Epithelial cell of esophagus (primary cell): Measurements from ENCODE around the gene RFX1.

Experiments used
- DNase-seq: peaks from one replicate; pipeline ENCODE4 v3.0.0; 2010; ENCODE audit warnings: low read depth
- H3K4me3 ChIP-seq: 2 replicates; pipeline ENCODE4 v1.5.1; 2011; ENCODE audit warnings: mild to moderate bottlenecking, low read length, control low read depth
- TF ChIP-seq, protein P1 (sequence below): IDR thresholded peaks from 2 replicates; pipeline ENCODE4 v1.5.1; 2011; ENCODE audit warnings: low read depth, mild to moderate bottlenecking, low read length, control low read depth, inconsistent platforms; ENCODE audit not compliant: insufficient read depth; ENCODE audit errors: missing control alignments

Gene RFX1

DNA sequence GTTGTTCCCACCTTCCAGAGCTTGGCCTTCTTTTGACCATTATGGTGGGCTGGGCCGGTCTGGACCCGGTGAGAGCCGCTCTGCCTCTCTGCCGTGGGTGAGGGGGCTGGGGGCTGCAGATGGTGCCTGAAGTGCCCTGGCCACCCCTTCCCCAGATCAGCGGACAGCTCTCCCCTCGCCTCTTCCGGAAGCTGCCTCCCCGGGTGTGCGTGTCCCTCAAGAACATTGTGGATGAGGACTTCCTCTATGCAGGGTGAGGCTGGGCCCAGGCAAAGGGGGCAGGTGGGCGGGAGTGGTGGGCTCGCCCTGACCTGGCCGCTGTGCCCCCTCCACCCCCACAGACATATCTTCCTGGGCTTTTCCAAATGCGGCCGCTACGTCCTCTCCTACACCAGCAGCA is 51.9 kb downstream of the RFX1 start:
- DNase-seq: no peak
- TF ChIP-seq, protein P1, sequence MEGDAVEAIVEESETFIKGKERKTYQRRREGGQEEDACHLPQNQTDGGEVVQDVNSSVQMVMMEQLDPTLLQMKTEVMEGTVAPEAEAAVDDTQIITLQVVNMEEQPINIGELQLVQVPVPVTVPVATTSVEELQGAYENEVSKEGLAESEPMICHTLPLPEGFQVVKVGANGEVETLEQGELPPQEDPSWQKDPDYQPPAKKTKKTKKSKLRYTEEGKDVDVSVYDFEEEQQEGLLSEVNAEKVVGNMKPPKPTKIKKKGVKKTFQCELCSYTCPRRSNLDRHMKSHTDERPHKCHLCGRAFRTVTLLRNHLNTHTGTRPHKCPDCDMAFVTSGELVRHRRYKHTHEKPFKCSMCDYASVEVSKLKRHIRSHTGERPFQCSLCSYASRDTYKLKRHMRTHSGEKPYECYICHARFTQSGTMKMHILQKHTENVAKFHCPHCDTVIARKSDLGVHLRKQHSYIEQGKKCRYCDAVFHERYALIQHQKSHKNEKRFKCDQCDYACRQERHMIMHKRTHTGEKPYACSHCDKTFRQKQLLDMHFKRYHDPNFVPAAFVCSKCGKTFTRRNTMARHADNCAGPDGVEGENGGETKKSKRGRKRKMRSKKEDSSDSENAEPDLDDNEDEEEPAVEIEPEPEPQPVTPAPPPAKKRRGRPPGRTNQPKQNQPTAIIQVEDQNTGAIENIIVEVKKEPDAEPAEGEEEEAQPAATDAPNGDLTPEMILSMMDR: no peak
- H3K4me3 ChIP-seq: no peak overlapping the region

DNA sequence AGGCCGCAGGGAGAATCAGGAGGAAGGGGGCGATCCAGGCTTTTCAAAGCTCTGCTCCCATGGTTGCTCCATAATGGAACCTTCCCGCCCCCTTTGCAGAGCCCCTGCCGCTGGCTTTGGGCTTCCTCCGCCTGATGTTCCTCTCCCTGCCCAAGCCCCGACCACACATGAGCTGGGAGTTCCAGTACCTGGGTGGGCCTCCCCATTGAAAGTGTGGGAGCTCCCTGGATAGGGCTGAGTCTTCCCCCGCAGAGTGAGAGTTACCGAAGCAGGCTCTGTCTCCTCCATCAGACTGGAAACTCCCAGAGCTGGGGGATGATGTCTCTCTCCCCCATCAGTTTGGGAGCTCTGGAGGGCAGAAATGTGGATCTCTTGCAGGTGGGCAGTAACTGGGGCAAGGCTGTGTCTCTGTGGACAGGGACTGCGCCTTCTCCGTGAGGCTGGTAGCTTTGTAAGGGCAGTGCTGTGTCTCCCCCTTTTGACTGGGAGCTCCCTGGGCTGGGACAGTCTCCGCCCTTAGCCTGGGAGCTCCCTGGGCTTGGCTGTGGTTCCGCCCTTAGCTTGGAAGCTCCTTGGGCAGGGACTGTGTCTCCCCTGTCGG is 53.1 kb downstream of the RFX1 start:
- H3K4me3 ChIP-seq: peak overlapping the region; percentile 64
- peak; percentile 79 for DNase-seq
- TF ChIP-seq, protein P1: peak; percentile 35

DNA sequence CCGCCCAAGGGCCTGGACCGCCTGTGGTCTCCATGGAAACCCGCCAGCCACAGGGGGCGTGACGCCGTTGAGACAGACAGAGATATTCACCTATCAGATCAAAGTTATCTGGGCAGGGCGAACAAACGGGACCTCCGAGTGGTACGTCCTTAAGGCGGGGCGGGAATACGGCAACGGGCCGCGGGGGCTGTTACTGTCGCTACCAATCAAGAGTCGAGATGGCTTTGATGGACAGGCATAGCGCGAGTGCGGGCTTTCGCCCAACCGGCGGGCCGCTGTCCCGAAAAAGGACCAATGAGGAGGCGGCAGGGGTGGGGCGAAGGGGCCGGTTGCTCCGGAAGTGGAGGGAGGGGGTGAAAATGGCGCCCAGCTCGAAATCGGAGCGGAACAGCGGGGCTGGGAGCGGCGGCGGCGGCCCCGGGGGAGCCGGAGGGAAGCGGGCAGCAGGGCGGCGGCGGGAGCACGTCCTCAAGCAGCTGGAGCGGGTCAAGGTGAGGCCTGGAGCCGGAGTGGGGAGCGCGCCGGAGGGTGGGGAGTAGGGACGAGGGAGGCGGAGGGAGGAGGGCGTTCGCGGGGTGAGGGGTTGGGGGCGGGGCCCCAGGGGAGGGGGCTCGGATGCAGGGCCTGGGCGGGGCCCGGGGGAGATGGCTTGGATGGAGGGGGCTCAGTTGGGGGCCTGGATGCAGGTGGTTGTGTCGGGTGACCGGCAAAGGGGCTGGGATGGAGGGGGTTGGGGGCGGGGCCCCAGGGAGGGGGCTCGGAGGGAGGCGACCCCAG is 53.8 kb downstream of the RFX1 start, which contains the start of gene DCAF15:
Gene DCAF15 (plus strand): TSS at position 356 of the 777 bp plus-strand sequence. CDS start 4 bp downstream, at position 360.
- peak within 1 kb of the TSS; percentile 64 for H3K4me3 ChIP-seq
- TF ChIP-seq, protein P1: no peak
- DNase-seq: peak; percentile 100

DNA sequence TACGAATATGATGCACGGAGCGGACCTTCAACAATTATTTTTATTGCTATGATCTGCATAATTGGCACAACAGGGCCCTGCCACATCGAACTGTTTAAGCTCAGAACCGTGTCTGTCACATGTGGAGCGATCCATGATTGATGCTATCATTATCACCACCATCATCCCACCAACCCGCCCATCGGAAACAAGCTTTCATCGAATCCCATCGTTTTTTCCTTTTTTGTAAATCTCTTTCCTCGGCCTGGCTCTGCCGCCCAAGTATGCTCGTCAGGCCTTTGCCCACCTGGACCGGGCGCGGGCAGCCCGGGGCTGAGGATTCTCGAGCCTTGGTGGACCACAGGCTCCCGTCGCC is 54.3 kb downstream of the RFX1 start:
- DNase-seq: no peak
- peak overlapping the region; percentile 48 for H3K4me3 ChIP-seq
- TF ChIP-seq, protein P1: no peak

DNA sequence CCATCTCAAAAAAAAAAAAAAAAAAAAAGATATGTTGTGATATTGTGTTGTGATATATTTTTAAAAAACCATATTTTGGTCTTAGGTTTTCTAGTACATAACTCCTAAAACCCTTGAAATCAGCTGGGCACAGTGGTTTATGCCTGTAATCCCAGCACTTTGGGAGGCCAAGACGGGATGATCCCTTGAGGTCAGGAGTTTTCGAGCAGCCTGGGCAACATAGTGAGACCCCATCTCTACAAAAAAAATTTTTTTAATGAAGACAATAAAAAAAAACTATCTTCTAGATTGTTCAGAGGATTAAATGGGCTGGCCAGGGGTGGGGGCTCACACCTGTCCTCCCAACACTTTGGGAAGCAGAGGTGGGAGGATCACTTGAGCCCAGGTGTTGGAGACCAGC is 55.1 kb downstream of the RFX1 start:
- no peak overlapping the region for H3K4me3 ChIP-seq
- TF ChIP-seq, protein P1: no peak
- DNase-seq: no peak

DNA sequence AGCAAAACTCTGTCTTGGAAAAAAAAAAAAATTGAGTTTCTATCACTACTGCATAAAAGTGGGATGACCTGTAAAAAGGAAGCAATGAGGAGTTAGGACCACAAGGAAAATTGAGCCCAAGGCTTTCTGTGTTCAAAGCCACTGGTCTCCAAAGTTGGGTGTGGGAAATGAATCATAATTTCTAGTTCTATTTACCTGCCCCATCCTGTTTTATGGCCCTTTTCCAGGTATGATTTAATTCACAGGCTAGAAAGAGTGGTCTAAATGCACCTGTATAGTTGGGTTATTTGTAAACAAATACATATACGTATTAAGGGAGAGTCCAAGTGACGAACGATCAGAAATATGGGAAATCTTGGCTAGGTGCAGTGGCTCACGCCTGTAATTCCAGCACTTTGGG is 59.7 kb downstream of the RFX1 start:
- H3K4me3 ChIP-seq: no peak overlapping the region
- TF ChIP-seq, protein P1: no peak
- peak; percentile 95 for DNase-seq
